Measurements from ENCODE around the gene ALKBH7. TPM values are rescaled to one million over a fixed set of nuclear protein-coding genes. Genes with fewer than 3 reads are reported as not detected.

Gene ALKBH7
- total and polyA plus RNA-seq, 2 of the 13 experiments (the other 11 are each of a cell fraction or from before 2014, with no cell fraction given), result 29.6 to 45.9 TPM

- no peak for TF ChIP-seq ARID3A (IDR thresholded peaks at IDR 0.05; ENCODE audit: low read depth, low read length)
- TF ChIP-seq ZNF20 (CRISPR knock-in tag; IDR thresholded peaks at IDR 0.05), result no peak
- no peak for TF ChIP-seq NFRKB (IDR thresholded peaks at IDR 0.05)
- 0 out of 2 replicates have a peak, but pooled peaks have one; percentile 48 for TF ChIP-seq BRF2 (CRISPR knock-in tag; IDR thresholded peaks at IDR 0.05)
- TF ChIP-seq ZNF703 (CRISPR knock-in tag; IDR thresholded peaks at IDR 0.05; ENCODE audit: borderline replicate concordance), result no peak
- TF ChIP-seq, protein P1, sequence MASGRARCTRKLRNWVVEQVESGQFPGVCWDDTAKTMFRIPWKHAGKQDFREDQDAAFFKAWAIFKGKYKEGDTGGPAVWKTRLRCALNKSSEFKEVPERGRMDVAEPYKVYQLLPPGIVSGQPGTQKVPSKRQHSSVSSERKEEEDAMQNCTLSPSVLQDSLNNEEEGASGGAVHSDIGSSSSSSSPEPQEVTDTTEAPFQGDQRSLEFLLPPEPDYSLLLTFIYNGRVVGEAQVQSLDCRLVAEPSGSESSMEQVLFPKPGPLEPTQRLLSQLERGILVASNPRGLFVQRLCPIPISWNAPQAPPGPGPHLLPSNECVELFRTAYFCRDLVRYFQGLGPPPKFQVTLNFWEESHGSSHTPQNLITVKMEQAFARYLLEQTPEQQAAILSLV (CRISPR knock-in tag; IDR thresholded peaks at IDR 0.05; ENCODE audit: borderline replicate concordance), result peak; percentile 88; the same call in 1 of the 2 replicates
- no peak for TF ChIP-seq ZBTB33 (CRISPR knock-in tag; IDR thresholded peaks at IDR 0.05)
- TF ChIP-seq PTBP1 (IDR thresholded peaks at IDR 0.05; ENCODE audit: low read depth, low read length, poor library complexity, severe bottlenecking), result no peak
- TF ChIP-seq ZBTB4 (CRISPR knock-in tag; IDR thresholded peaks at IDR 0.05; ENCODE audit: borderline replicate concordance), result 0 out of 2 replicates have a peak, but pooled peaks have one; percentile 45
- TF ChIP-seq TOE1 (CRISPR knock-in tag; IDR thresholded peaks at IDR 0.05), result no peak
- TF ChIP-seq ARNTL (CRISPR knock-in tag; IDR thresholded peaks at IDR 0.05), result no peak; the same call in 1 of the 2 replicates
- TF ChIP-seq, protein P2, sequence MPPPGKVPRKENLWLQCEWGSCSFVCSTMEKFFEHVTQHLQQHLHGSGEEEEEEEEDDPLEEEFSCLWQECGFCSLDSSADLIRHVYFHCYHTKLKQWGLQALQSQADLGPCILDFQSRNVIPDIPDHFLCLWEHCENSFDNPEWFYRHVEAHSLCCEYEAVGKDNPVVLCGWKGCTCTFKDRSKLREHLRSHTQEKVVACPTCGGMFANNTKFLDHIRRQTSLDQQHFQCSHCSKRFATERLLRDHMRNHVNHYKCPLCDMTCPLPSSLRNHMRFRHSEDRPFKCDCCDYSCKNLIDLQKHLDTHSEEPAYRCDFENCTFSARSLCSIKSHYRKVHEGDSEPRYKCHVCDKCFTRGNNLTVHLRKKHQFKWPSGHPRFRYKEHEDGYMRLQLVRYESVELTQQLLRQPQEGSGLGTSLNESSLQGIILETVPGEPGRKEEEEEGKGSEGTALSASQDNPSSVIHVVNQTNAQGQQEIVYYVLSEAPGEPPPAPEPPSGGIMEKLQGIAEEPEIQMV (CRISPR knock-in tag; IDR thresholded peaks at IDR 0.05; ENCODE audit: low read depth), result peak; percentile 93
- no peak; the same call in 1 of the 2 replicates for TF ChIP-seq GATAD1 (CRISPR knock-in tag; IDR thresholded peaks at IDR 0.05)
- no peak for TF ChIP-seq ZNF121 (CRISPR knock-in tag; IDR thresholded peaks at IDR 0.05)
Measured at GRCh38 chr19:6372594-6373095, at the start of gene ALKBH7 (continued).
